Caco-2 (cell line): ENCODE results near the gene SNX30. TPM values are rescaled to one million over a fixed set of nuclear protein-coding genes. Genes with fewer than 3 reads are reported as not detected.

Experiments used
- BruUV-seq: library from RNA; stranded (reverse); fragments of 400-500 nt; replicated peaks from 2 replicates; lab custom pipeline; 2021; lab: Mats Ljungman, UMichigan
- CTCF ChIA-PET: fragments of 300-600 bp; sonication (Branson Sonifier 250); formaldehyde crosslinking; loops from one replicate; lab custom pipeline; 2022; ENCODE audit warnings: antibody characterized with exemption; lab: Charles Lee
- POLR2A ChIA-PET: fragments of 300-600 bp; sonication (Branson Sonifier 250); formaldehyde crosslinking; loops from one replicate; lab custom pipeline; 2022; ENCODE audit warnings: antibody characterized with exemption; lab: Charles Lee
- DNase-seq, 2 experiments: peaks; one replicate each; pipeline versions ENCODE4 v3.0.0 to v3.0.0-alpha.2; 2020 to 2022
- H3K27me3 ChIP-seq: replicated peaks from 2 replicates; pipeline ENCODE4 v1.6.0; 2011; ENCODE audit warnings: low read length; ENCODE audit not compliant: control insufficient read depth, insufficient read depth
- H3K36me3 ChIP-seq: 2 replicates; pipeline ENCODE4 v1.5.1; 2011; ENCODE audit warnings: low read length; ENCODE audit not compliant: control insufficient read depth, insufficient read depth
- H3K4me1 ChIP-seq: fragments of 250-450 bp; sonication (Bioruptor Pico); 2 replicates; pipeline ENCODE4 v1.5.1; 2020; ENCODE audit warnings: mild to moderate bottlenecking
- H3K4me3 ChIP-seq: 2 replicates; pipeline ENCODE4 v1.5.1; 2011; ENCODE audit warnings: low read depth, mild to moderate bottlenecking, control low read depth, low read length
- H3K9me3 ChIP-seq: fragments of 250-450 bp; sonication (Bioruptor Pico); 2 replicates; pipeline ENCODE4 v1.5.1; 2020; ENCODE audit warnings: mild to moderate bottlenecking, moderate library complexity
- H3K27ac Mint-ChIP-seq: one replicate; pipeline ENCODE4 v1.8.0; 2022; ENCODE audit warnings: mixed read lengths; ENCODE audit not compliant: unreplicated experiment
- H3K27me3 Mint-ChIP-seq: one replicate; pipeline ENCODE4 v1.8.0; 2022; ENCODE audit warnings: mixed read lengths; ENCODE audit not compliant: insufficient read depth, unreplicated experiment
- H3K36me3 Mint-ChIP-seq: one replicate; pipeline ENCODE4 v1.8.0; 2022; ENCODE audit warnings: mild to moderate bottlenecking, mixed read lengths; ENCODE audit not compliant: insufficient read depth, unreplicated experiment
- H3K4me1 Mint-ChIP-seq: one replicate; pipeline ENCODE4 v1.8.0; 2022; ENCODE audit warnings: low read depth, mixed read lengths; ENCODE audit not compliant: unreplicated experiment
- H3K4me3 Mint-ChIP-seq: one replicate; pipeline ENCODE4 v1.8.0; 2022; ENCODE audit warnings: mild to moderate bottlenecking, moderate library complexity, mixed read lengths; ENCODE audit not compliant: unreplicated experiment
- H3K9me3 Mint-ChIP-seq: one replicate; pipeline ENCODE4 v1.8.0; 2022; ENCODE audit warnings: mixed read lengths; ENCODE audit not compliant: unreplicated experiment
- intact Hi-C: fragments of 100-400 bp; cut with micrococcal nuclease; formaldehyde crosslinking; loops from one replicate; pipeline ENCODE4 v1.10.0; 2022; ENCODE audit not compliant: unreplicated experiment
- total RNA-seq: library from RNA; stranded (reverse); gene quantifications from 2 replicates; pipeline ENCODE4 v1.2.3, GENCODE V29; 2022
- TF ChIP-seq, protein P1 (sequence below), 2 experiments: fragments of 200-600 bp in 1 of 2; IDR thresholded peaks; 1 replicate in 1 of 2; 2 replicates in 1 of 2; pipeline versions ENCODE4 v1.5.1 to v1.8.0; 2011 to 2022; ENCODE audit warnings: antibody characterized with exemption in 1 of 2, control low read depth in 1 of 2, inconsistent platforms in 1 of 2, low read depth in 1 of 2, low read length in 1 of 2, mild to moderate bottlenecking in 1 of 2, moderate library complexity in 1 of 2; ENCODE audit not compliant: insufficient read depth in 1 of 2, severe bottlenecking in 1 of 2, unreplicated experiment in 1 of 2

The SNX30 gene
- total RNA-seq, 1 experiment from 2014 or later: 21.8 TPM

DNA sequence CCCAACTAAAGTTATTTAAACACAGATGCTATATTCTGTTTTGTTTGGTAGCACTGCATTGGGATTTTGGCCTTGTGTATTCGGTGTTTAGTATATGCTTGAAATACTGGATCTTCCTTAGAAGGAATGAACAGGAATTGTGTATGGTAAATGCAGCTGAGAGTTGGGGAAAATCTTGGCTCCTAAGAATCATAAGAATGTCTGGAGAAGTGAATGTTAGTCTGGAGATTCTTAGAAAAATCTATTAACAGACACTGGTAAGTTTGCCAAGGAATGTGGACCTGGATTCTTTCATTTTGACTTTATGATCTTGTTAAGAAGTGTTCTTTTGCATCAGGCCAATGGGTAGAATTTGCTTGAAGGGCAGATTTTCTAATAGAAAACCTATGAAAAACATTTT is 38.9 kb downstream of the SNX30 start:
- CTCF ChIA-PET: no interaction called here
- intact Hi-C loops: no loop called here
- Mint-ChIP-seq H3K4me1 (peaks cover 2% of the 10 kb centered on the region), H3K4me3 (no peak overlapping the region), H3K36me3 (no peaks in the 10 kb centered on the region), H3K27ac (no peak overlapping the region), H3K27me3 (no peaks in the 10 kb centered on the region), H3K9me3 (no peaks in the 10 kb centered on the region)
- no peak overlapping the region for H3K4me3 ChIP-seq
- no TSS peak for BruUV-seq
- H3K4me1 ChIP-seq: 0 out of 2 replicates have a peak, but pooled peaks cover 4% of the 10 kb centered on the region
- POLR2A ChIA-PET: no interaction called here
- TF ChIP-seq, protein P1, sequence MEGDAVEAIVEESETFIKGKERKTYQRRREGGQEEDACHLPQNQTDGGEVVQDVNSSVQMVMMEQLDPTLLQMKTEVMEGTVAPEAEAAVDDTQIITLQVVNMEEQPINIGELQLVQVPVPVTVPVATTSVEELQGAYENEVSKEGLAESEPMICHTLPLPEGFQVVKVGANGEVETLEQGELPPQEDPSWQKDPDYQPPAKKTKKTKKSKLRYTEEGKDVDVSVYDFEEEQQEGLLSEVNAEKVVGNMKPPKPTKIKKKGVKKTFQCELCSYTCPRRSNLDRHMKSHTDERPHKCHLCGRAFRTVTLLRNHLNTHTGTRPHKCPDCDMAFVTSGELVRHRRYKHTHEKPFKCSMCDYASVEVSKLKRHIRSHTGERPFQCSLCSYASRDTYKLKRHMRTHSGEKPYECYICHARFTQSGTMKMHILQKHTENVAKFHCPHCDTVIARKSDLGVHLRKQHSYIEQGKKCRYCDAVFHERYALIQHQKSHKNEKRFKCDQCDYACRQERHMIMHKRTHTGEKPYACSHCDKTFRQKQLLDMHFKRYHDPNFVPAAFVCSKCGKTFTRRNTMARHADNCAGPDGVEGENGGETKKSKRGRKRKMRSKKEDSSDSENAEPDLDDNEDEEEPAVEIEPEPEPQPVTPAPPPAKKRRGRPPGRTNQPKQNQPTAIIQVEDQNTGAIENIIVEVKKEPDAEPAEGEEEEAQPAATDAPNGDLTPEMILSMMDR (IDR thresholded peaks at IDR 0.05; ENCODE audit: insufficient read depth in 1 of 2, low read depth in 1 of 2, low read length in 1 of 2, severe bottlenecking in 1 of 2, unreplicated experiment in 1 of 2): no peak
- no peaks in the 10 kb centered on the region for H3K36me3 ChIP-seq
- DNase-seq: no peak
- no peaks in the 10 kb centered on the region for H3K27me3 ChIP-seq
- H3K9me3 ChIP-seq: no peaks in the 10 kb centered on the region

DNA sequence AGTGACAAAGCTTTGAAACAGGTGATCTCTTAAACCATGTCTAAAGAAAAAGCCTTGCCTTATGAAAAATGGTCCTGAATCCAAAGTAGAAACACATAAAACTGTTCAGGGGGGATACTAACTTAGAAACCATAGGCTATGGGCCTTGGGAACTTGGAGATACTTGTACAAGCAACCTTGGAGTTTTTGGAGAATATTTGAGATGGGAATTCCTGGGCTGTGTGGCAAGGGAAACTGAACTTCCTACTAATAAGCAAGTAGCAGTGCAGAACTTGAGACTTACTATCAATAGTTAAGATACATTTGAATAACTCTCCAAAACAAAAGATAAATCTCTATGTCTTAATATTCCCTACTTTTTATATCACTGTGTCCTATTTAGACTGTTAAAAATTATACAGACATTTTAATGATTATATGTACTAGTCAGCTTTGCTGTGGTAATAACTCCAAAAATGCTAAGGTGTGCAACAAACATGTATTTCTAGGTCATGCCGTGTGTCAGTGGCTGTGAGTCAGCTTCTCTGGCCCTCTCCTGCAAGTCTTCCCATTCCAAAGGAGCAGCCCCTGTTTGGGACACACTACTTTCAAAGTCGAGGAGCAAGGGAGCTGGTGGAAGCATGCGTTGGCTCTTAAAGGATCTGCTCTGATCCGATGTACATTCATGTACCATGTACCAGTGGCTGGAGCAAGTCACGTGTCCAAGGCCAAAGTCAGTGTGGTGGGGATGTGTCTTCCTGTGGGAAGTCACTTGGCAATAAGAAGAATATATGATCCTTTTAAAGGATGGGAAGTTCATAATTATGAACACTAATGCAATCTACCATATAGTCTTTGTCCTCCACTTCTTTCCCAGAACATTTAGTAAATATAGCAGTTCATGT is 39.6 kb downstream of the SNX30 start:
- Mint-ChIP-seq H3K27me3 (no peaks in the 10 kb centered on the region), H3K4me1 (no peaks in the 10 kb centered on the region), H3K27ac (no peak overlapping the region), H3K4me3 (no peak overlapping the region), H3K36me3 (no peaks in the 10 kb centered on the region), H3K9me3 (no peaks in the 10 kb centered on the region)
- no peak for DNase-seq
- no peaks in the 10 kb centered on the region for H3K36me3 ChIP-seq
- H3K4me1 ChIP-seq: no peaks in the 10 kb centered on the region
- no peak overlapping the region for H3K4me3 ChIP-seq
- ChIA-PET CTCF (no interaction called here), POLR2A (no interaction called here)
- TF ChIP-seq, protein P1 (IDR thresholded peaks at IDR 0.05; ENCODE audit: insufficient read depth in 1 of 2, low read depth in 1 of 2, low read length in 1 of 2, severe bottlenecking in 1 of 2, unreplicated experiment in 1 of 2): no peak
- intact Hi-C loops: no loop called here
- BruUV-seq: no TSS peak
- no peaks in the 10 kb centered on the region for H3K9me3 ChIP-seq
- no peaks in the 10 kb centered on the region for H3K27me3 ChIP-seq

DNA sequence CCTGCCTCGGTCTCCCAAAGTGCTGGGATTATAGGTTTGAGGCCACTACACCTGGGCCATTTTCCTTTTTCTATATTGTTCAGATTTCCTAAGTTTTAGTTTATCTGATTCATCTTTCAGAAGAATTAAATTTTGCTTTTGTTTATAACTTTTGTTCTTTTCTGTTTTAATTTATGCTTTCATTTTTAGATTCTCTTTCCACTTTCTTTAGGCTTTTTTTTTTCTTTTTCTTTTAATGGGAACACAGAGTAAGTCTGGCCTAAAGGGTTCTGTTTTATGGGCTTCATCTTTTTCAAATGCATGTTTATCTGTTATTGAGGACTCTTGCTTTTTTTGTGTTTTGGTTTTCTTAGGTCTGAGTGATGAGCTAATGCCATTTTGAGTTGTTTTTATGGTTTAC is 42.1 kb downstream of the SNX30 start:
- no peak for DNase-seq
- intact Hi-C loops: loop anchor here (1.0 kb wide), 4 partner anchors 28 to 75 kb away; partner anchors contain the start of gene SNX30
- Histone ChIP-seq H3K4me3 (no peak overlapping the region), H3K4me1 (no peaks in the 10 kb centered on the region), H3K36me3 (no peaks in the 10 kb centered on the region; the same call in 1 of the 2 replicates), H3K9me3 (no peaks in the 10 kb centered on the region), H3K27me3 (no peaks in the 10 kb centered on the region)
- CTCF ChIA-PET: interaction anchor here (0.5 to 1.1 kb wide), 6 partner anchors 10 to 348 kb away, joined by 3 to 18 read pairs (median 6); partner anchors contain the start of genes INIP and SNX30
- Mint-ChIP-seq H3K4me1 (no peaks in the 10 kb centered on the region), H3K36me3 (peaks cover 9% of the 10 kb centered on the region), H3K27me3 (no peaks in the 10 kb centered on the region), H3K27ac (no peak overlapping the region), H3K9me3 (no peaks in the 10 kb centered on the region), H3K4me3 (no peak overlapping the region)
- TF ChIP-seq, protein P1 (IDR thresholded peaks at IDR 0.05; ENCODE audit: insufficient read depth in 1 of 2, low read depth in 1 of 2, low read length in 1 of 2, severe bottlenecking in 1 of 2, unreplicated experiment in 1 of 2): no peak
- no TSS peak for BruUV-seq
- POLR2A ChIA-PET: no interaction called here
